ENCODE results near the gene TCP11L2.
"Not testable (repeated sequence)": the region's sequence is repeated elsewhere in the genome, so short reads cannot be mapped to it uniquely, and the experiment has no call there.

TCP11L2 gene

GRCh38 chr12:106345746-106346145 is 43.2 kb downstream of the TCP11L2 start:
- DNase-seq, result no peak

- no peak for DNase-seq
These were observed 45.9 kb downstream of the TCP11L2 start for GRCh38 chr12:106348411-106348810.

GRCh38 chr12:106353175-106353574 is 50.6 kb downstream of the TCP11L2 start:
- DNase-seq, result no peak

GRCh38 chr12:106357549-106358395 is 55.2 kb downstream of the TCP11L2 start, which contains the start of gene POLR3B:
Gene POLR3B (plus strand): TSS chr12:106357748. CDS start chr12:106357880, 132 bp downstream.
- peak; percentile 93 for DNase-seq

- no peak for DNase-seq
These were observed 56.1 kb downstream of the TCP11L2 start for GRCh38 chr12:106358396-106359241.

- no peak for DNase-seq
These were observed 57.3 kb downstream of the TCP11L2 start for GRCh38 chr12:106359646-106360399.

GRCh38 chr12:106360400-106360994 is 58.0 kb downstream of the TCP11L2 start:
- DNase-seq, result no peak

GRCh38 chr12:106362971-106363370 is 60.4 kb downstream of the TCP11L2 start:
- no peak for DNase-seq

GRCh38 chr12:106364261-106364660 is 61.7 kb downstream of the TCP11L2 start:
- DNase-seq, result no peak

- no peak for DNase-seq
These were observed 67.3 kb downstream of the TCP11L2 start for GRCh38 chr12:106369624-106370346.

GRCh38 chr12:106378788-106379187 is 76.3 kb downstream of the TCP11L2 start:
- DNase-seq, result no peak

GRCh38 chr12:106380954-106381353 is 78.4 kb downstream of the TCP11L2 start:
- DNase-seq, result no peak

GRCh38 chr12:106381866-106382265 is 79.3 kb downstream of the TCP11L2 start:
- DNase-seq, result not testable (repeated sequence)

GRCh38 chr12:106386813-106387535 is 84.4 kb downstream of the TCP11L2 start:
- DNase-seq, result no peak

GRCh38 chr12:106387848-106388377 is 85.4 kb downstream of the TCP11L2 start:
- no peak for DNase-seq

- DNase-seq, result no peak
These were observed 86.6 kb downstream of the TCP11L2 start for GRCh38 chr12:106389151-106389550.

GRCh38 chr12:106392759-106393158 is 90.2 kb downstream of the TCP11L2 start:
- DNase-seq, result no peak

Data from activated CD4-positive, CD25-positive, alpha-beta regulatory T cell treated with anti-CD3 and anti-CD28 coated beads, Interleukin-2, amount 50 U/mL, for 72 hours (primary cell).